HG03575 (cell line): ENCODE results near the gene PTPRE.

Source experiments
- ATAC-seq: cut with Tn5 transposase; IDR thresholded peaks from one replicate; pipeline ENCODE4 v1.9.1; 2021; ENCODE audit not compliant: unreplicated experiment, insufficient number of reproducible peaks, low FRiP score; ENCODE audit errors: extremely low read depth

Gene PTPRE

GRCh38 chr10:128058106-128058749 is 151.3 kb downstream of the PTPRE start:
- no peak for ATAC-seq

GRCh38 chr10:128058750-128059134 is 151.8 kb downstream of the PTPRE start:
- ATAC-seq: no peak

DNA sequence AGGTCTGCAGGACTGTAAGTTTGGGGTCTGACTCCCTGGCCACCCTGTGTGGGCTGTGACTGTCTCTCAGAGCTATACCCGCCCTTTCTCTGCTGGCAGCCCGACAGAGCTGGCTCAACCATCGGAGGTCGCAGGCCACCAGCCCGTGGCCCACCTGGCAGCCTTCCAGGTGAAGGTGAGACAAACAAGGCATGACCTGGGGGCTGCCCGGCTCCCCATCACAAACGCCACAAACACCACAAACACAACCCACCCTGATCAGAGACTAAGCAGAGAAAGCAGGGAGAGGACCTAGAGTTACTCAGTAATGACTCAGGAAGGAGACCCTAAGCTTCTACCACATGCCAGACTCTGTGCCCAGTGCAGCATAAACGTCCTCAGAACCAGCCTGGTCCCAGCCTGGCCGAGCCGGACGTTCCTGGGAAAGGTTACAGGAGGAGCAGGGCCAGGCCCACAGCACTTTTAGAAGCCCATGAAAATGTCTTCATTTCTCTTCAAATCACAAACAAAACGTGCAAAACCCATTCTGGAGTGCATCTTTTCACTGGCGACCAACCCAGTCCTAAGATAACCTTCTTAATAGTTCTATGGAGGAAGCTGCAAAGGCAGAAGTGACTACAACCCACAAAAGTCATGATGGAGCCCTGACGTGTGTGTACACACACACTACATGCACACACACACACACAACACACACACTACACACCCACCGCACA is 152.5 kb downstream of the PTPRE start:
- no peak for ATAC-seq

DNA sequence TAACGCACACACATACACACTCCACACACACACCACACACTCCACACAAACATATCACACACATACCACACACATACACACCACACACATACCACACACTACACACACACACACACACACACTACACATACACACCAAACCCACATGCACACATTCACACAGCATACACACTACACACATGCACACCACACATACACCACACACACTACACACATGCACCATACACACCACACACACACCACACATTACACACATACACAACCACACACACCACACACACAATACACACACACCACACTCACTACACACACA is 153.0 kb downstream of the PTPRE start:
- no peak for ATAC-seq

- ATAC-seq: no peak
Observed at GRCh38 chr10:128060341-128061250, 153.7 kb downstream of the PTPRE start.

DNA sequence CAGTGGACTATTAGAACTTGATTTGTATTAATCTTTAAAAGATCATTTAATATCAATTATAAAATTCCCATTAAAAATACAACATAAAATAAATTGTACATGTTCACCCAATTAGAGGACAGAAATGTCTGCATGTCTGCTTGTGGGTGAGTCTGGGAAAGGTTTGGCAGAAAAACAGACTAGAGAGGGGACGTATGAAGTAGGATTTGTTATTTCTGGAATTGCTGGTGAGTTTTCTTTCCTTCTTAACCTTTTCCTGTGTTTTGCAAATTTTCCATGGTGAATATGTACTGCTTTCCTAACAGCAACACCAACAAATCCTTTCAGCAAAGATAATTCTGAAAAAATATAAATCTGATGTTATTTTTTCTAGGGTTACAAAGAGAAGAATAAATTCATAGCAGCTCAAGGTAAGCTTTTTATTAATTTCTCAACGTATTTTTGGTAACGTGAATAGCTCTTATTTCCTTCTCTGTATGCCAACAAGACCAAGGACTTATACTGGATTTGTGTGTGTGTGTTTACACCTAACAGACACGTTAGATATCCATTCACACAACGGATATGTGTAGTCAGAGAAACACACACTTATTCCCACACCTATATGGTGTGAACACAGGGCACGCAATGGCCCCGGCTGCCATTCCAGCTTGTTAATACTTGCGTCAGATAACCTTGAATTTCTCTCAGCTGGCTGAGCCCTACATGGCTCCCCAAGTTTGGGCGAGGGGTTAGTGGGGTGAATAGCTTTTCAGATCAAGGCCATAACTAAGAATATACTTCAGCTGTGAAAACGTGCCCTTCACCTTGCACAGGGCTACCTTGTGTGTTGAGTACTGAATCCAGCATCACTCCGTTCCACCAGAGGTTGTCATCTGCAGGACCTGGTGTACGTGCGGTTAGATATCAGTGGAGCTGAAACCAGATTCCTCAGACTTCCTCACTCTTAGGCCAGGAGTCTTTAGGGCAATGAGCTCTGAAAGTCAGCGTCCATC is 154.7 kb downstream of the PTPRE start:
- ATAC-seq: no peak

GRCh38 chr10:128062331-128062880 is 155.5 kb downstream of the PTPRE start:
- no peak for ATAC-seq

- peak; percentile 28 for ATAC-seq
Observed at GRCh38 chr10:128062881-128063563, 156.1 kb downstream of the PTPRE start.

DNA sequence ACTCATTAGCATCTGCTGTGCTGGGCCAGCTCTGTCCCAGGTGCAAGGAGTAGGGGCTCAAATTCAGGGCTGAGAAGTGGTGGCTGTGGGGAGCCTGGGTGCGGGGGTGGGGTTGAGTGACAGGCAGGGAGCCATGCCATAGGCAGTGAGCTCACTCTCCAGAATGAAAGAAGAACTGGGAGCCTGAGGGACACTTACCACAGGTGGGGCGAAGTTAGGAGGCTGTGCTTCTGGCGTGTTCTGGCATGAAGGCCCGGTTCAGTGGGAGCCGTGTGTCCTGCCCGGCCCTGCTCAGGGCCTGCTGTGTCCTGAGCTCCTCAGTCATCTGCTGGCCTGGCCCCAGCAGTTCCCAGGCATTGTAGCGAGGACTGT is 156.8 kb downstream of the PTPRE start:
- no peak for ATAC-seq

- peak; percentile 37 for ATAC-seq
Observed at GRCh38 chr10:128064108-128064969, 157.4 kb downstream of the PTPRE start.

GRCh38 chr10:128064970-128065580 is 158.2 kb downstream of the PTPRE start:
- ATAC-seq: no peak

GRCh38 chr10:128065881-128066534 is 159.1 kb downstream of the PTPRE start:
- ATAC-seq: no peak

- ATAC-seq: no peak
Observed at GRCh38 chr10:128066870-128067382, 160.0 kb downstream of the PTPRE start.

DNA sequence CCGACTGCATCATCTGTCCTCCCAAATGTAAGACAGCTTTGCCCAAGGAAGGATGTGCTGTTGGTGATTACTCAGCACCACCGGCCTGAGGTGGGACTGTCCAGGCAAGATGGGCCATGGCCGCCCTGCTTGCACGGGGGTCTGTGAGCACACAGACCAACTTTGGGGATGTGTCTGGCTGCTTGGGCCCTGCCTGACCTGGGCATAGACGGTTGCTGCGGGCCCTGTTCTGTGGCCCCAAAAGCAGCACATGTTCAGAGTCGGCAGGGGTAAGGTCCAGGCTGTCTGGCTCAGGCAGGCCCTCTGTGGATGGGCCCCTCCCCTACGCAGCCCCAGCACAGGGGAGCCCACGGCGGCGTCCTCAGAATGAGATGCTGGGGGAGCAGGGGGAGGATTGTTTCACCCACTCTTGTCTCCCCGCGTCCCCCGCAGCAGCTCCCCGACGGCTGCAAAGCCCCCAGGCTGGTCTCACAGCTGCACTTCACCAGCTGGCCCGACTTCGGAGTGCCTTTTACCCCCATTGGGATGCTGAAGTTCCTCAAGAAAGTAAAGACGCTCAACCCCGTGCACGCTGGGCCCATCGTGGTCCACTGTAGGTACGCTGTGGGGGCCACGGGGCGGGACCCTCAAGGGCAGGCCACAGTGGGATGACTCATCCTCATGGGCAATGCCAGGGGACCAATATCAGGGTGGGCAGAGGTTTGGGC is 160.9 kb downstream of the PTPRE start:
- ATAC-seq: no peak

GRCh38 chr10:128068398-128069285 is 161.7 kb downstream of the PTPRE start:
- no peak for ATAC-seq
